ENCODE data around the gene PAPLN.
"Not testable (repeated sequence)": the region's sequence is repeated elsewhere in the genome, so short reads cannot be mapped to it uniquely, and the experiment has no call there.

Gene PAPLN

GRCh38 chr14:73289729-73290128, 52.4 kb downstream of the PAPLN start:
- no peak for DNase-seq (ENCODE audit: low read depth, low spot score)

GRCh38 chr14:73290279-73290678, 53.0 kb downstream of the PAPLN start:
- no peak for DNase-seq (ENCODE audit: low read depth, low spot score)

- DNase-seq (ENCODE audit: low read depth, low spot score) = no peak
Measured at GRCh38 chr14:73293782-73294781, 56.8 kb downstream of the PAPLN start.

- DNase-seq (ENCODE audit: low read depth, low spot score) = no peak
Measured at GRCh38 chr14:73295198-73295796, 58.0 kb downstream of the PAPLN start.

- DNase-seq (ENCODE audit: low read depth, low spot score) = no peak
Measured at GRCh38 chr14:73305499-73305898, 68.2 kb downstream of the PAPLN start.

- DNase-seq (ENCODE audit: low read depth, low spot score) = no peak
Measured at GRCh38 chr14:73307261-73307660, 70.0 kb downstream of the PAPLN start.

GRCh38 chr14:73309207-73309606, 71.9 kb downstream of the PAPLN start:
- DNase-seq (ENCODE audit: low read depth, low spot score) = not testable (repeated sequence)

- no peak for DNase-seq (ENCODE audit: low read depth, low spot score)
Measured at GRCh38 chr14:73311708-73312030, 74.4 kb downstream of the PAPLN start.

GRCh38 chr14:73312687-73313086, 75.4 kb downstream of the PAPLN start:
- DNase-seq (ENCODE audit: low read depth, low spot score) = no peak

GRCh38 chr14:73313151-73313550, 75.8 kb downstream of the PAPLN start:
- no peak for DNase-seq (ENCODE audit: low read depth, low spot score)

- no peak for DNase-seq (ENCODE audit: low read depth, low spot score)
Measured at GRCh38 chr14:73323896-73324399, 86.6 kb downstream of the PAPLN start.

Data from iPS DF 19.7 (cell line).